Limb (tissue), 2 donors: Measurements from ENCODE around the gene ASCC3.

Experiments used
- DNase-seq, 2 donors: peaks; one replicate each; pipeline ENCODE4 v3.0.0-alpha.2; 2016; ENCODE audit errors: extremely low spot score in 2 of 2

The ASCC3 gene

DNA sequence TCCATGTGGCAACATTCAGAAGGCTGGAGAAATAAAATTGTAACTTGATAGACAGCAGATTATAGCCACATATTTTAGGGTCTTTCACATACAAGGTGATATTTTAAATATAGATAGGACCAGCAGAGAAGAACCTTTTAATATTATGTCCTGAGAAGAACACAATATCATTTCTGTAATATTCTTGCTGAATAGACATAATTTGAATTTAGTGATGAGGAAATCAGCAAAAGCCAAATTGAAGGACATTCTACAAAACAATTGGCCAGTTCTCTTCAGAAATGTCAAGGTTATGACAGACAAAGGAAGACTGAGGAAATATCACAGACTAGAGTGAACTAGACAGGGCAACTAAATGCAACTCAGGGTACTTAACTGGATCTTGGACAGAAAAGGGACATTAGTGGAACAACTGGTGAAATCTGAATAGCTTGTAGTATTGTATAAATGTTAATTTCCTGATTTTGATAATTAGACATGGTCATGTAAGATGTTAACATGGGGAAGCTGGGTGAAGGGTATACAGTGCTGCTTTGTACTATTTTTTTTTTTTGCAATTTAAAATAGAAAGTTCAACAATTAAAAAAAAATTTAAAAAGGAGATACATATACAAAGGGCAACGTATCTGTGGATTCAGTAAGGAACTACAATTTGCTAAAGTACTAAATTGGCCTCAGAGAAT, 281.9 kb downstream of the ASCC3 start:
- DNase-seq: no peak

DNA sequence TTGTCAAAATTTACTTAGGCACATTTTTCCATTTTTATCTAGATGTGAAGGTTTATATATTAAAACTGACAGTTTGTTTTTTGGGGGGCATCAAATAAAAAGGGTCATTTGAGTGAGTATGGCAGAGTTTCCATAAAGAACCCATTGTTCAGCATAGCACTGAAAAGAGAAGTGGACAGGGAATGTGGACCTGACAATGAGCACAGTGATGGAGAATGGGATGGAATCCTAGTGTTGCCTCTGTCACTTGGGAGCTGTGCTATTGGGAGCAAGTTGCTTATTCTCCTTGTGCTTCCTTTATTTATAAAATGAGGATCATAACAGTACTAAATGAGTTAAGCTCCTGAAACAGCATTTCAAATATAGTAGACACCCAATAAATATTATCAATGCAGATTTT, 285.7 kb downstream of the ASCC3 start:
- DNase-seq: no peak

GRCh38 chr6:100593522-100593921, 287.6 kb downstream of the ASCC3 start:
- no peak for DNase-seq

DNA sequence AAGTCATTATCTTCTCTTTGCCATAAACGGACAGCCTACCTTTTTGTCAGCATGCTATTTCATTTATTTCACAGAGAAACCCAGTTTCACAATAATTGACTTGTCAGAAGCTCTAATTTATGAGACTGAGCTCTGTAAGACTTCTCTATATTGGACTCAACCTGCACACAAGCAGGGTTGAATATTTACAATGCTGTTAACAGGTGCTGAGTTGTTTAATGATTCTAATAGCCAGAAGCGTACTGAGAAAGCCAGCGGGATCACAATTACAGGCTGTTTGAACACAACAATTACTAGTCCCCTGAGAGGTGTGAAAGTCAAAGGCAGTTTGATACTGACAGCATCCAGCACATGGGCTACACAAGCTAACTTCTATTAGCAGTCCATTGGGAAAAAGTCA, 288.2 kb downstream of the ASCC3 start:
- no peak for DNase-seq

DNA sequence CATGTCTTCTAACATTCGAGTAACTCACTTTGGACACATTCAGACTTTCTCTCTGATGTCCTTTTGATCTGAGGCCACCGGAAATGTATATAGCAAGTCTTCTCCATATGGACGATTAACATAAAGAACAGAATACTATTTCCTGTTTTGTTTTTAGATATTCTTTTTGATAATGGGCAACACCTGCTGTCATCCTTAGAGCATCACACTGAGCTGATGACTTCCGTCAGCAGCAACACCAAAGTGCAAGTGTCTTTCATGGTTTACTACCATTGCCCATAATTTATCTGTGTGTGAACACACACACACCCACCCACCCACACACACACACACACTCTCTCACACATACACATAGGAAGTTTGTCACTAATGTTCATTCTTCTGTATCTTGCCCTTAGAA, 303.7 kb downstream of the ASCC3 start:
- no peak for DNase-seq

- DNase-seq: no peak
These were observed 305.2 kb downstream of the ASCC3 start for GRCh38 chr6:100575921-100576320.

DNA sequence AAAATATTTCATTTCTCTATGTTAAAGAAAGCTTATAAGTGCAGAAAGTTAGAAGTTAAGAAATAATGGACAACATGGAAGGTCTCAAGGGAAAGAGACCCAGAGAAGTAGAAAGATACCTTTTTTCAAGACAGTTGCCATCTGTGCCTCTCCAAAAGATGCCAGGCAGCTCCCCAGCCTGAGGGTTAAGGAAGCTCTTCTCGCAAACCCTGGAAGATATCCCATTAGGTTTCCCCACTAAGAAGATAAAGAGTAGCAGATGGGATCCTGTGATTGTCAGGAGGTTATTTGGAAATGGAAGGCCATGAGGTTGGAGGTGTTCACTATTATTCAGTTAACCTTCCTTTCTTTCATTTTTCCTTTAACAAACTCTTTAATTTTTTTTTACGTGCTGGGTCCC, 306.3 kb downstream of the ASCC3 start:
- no peak for DNase-seq

DNA sequence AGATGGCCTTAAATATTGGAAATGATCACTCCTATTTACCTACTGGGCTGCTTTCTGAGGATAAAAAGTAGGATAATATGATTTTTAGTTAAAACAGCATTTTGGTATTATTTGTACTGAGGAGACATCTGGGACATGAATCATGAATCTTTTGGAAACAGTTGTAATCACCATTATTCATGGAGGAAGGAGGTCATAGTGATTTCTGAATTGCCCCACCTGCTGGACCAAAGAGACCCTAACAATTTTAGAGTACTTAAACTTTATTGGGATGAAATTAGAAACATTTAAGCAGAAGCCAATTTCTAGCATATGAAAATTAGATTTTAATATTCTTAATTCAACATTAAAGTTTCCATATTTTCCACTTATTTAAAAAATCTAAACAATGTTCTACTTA, 308.0 kb downstream of the ASCC3 start:
- no peak for DNase-seq

DNA sequence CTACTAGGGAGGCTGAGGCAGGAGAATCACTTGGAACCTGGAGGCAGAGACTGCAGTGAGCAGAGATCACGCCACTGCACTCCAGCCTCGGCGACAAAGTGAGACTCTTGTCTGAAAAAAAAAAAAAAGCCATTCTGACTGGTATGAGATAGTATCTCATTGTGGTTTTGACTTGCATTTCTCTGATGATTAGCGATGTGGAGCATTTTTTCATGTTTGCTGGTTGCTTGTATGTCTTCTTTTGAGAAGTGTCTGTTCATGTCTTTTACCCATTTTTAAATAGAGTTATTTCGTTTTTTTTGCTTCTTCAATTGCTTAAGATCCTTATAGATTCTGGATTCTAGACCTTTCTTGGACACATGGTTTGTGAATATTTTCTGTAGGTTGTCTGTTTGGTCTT, 312.9 kb downstream of the ASCC3 start:
- DNase-seq: no peak

DNA sequence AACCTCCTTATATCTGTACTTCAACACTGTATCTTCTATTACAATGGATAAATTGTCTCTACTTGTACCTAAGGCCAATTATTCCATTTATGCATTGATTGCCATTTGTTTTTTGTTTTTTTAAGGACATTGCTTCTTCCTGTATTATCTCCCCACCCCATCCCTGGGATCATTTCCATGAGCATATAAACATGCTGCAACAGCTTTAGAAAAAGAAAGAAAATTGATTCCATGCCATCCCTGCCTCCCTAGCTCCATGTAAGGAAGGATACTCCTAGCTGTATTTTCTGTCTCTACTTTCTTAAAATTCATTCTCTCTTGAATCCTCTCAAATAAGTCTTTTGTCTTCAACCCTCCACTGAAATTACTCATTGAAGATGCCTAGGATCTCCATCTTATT, 314.6 kb downstream of the ASCC3 start:
- no peak for DNase-seq

- DNase-seq: no peak
These were observed 315.6 kb downstream of the ASCC3 start for GRCh38 chr6:100565439-100566104.

GRCh38 chr6:100559859-100560258, 321.3 kb downstream of the ASCC3 start:
- no peak for DNase-seq

DNA sequence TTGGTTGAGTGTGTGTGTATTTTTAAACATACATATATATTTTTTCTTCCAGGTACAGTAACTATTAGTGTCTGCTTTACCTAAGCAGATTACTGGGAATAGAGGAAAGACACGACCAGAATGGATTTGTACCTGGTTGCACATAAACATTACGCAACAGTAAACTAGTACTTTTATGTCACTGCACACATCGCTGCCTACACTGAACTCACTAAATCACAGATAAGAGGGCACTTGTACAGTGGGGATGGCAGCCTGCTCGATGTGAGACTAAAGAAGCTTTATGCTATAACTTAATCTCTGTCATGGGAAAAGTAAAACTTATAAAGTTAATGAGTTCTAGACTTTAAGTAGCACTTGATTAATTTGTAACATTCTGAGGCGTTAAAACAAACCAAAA, 326.9 kb downstream of the ASCC3 start:
- DNase-seq: no peak

- DNase-seq: no peak
These were observed 327.9 kb downstream of the ASCC3 start for GRCh38 chr6:100553243-100553642.

GRCh38 chr6:100549406-100550167, 331.5 kb downstream of the ASCC3 start:
- no peak for DNase-seq

DNA sequence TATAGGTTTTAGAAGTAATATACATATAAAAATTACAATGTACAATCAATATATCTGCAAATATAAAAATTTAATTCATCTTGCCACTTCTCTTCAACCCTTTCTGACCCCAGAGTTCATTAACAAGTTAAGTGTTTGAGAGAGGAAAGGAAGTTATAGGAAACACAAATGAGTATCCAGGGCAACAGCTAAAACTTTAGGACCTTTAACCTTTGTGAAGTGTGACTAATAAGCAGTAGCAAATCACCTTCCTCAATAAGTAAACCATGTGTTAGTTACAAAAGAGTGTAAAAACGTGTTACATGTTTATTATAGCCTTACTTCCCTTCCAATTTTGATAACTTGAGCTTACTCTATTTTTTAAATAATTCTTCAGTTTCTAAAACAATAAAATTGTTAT, 343.0 kb downstream of the ASCC3 start:
- DNase-seq: no peak

GRCh38 chr6:100518588-100518987, 362.5 kb downstream of the ASCC3 start:
- no peak for DNase-seq

DNA sequence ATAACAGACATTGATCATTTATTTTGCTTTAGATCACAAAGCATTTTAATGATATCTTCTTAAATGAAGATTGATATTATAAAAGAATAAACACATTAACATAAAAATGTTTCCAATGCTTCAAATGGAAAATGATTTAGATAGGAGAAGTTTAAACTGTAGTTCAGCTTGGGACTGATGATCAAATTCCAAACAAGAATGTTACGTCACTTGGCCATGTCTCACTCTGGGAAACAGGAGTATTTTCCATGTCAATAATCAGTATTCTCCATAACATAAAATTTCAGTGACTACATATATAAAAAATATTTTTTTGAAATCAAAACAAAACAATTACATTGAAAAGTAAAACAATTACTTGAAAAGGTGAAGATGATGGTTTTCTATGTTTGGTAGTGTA, 363.5 kb downstream of the ASCC3 start:
- no peak for DNase-seq

GRCh38 chr6:100517106-100517505, 364.0 kb downstream of the ASCC3 start:
- no peak for DNase-seq

DNA sequence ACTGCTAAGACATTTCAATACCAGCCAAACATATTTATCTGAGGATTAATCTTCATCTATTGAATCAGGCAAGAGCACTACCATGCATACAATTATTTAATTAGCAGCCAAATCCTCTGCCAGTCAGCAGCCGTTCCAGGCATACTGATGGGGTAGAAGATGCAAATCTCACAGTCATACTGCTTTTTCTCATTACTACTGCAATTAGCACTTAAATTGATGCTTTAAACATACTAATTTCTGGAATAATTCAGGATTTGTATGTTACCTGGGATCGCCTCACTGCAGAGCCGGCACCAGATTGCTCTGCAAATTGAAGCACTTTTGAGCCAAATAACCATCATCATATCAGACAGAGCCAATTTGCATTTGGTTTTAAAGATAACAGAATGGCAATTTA, 366.5 kb downstream of the ASCC3 start:
- DNase-seq: no peak

- DNase-seq: no peak
These were observed 368.8 kb downstream of the ASCC3 start for GRCh38 chr6:100512203-100512862.

DNA sequence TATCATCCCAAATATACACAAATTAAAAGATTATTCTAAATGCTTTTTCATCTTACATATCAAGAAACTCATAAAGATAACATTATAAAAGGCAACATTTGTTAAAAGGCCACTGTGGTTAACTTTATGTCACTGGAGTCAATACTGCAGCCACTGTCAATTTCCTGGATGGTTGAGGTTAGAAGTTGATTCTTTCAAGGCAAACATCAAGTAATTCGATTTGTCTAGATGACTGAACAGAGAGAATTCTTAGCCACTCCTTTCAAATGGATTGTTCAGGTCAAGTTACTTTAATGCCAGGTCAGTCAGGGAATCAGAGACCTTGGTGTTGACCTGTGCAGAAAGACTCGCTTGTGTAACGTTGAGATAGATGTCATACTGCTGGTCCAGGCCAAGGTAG, 372.0 kb downstream of the ASCC3 start:
- DNase-seq: no peak
